ENCODE measurements around the gene EXOC3L4.

Gene EXOC3L4

DNA sequence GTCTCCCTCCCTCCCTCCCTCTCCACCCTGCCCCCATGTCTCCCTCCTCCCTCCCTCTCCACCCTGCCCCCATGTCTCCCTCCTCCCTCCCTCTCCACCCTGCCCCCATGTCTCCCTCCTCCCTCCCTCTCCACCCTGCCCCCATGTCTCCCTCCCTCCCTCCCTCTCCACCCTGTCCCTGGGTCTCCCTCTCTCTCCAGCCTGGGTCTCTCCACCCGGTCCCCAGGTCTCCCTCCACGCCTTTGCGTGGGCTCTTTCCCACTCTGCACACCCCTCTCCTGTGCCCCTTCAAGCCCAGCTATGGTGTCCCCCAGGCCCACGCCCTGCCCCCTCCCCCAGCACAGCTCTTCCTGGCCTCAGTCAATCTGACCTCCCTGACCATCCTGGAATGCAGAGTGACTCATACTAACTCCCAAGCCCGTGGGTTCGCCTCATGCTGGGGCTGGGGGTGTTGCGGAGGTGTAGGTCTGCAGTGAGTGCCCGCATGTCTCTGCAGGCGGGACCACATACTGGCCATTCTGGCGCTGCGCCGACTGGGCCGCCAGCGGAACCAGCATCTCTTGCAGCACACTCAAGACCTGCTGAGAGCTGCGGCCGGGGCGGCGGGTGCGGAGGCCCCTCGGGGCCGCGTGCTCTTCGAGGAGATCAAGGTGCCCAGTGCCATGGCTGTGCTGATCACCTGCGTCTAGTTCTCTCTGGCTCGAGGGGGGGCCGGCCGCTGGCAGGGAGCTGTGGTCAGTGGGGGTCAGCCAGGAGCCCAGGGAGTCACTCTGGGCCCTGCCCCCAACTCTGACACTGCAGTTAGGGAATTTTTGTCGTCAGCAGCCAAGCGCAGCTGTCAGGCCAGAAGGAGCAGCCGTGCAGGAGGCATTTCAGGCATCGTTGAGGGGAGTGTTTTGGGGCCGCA, 15.3 kb downstream of the EXOC3L4 start:
- no peaks in the 10 kb centered on the region for H3K9me2 ChIP-seq (replicated peaks; ENCODE audit: control insufficient read depth, low read length)
- H3K4me2 ChIP-seq (ENCODE audit: low read length) = peak overlapping the region; percentile 78
- no peaks in the 10 kb centered on the region for H3K79me2 ChIP-seq (ENCODE audit: control insufficient read depth, low read length)
- peaks cover 93% of the 10 kb centered on the region for H3K4me1 ChIP-seq (ENCODE audit: control insufficient read depth, low read length)
- H3K27me3 ChIP-seq (ENCODE audit: control insufficient read depth, low read length) = peaks cover under 1% of the 10 kb centered on the region
- H3K4me3 ChIP-seq (ENCODE audit: low read length) = peak overlapping the region; percentile 53
- H3K27ac ChIP-seq (ENCODE audit: low read depth, low read length) = peak overlapping the region; percentile 88
- H3F3A ChIP-seq (ENCODE audit: control insufficient read depth, insufficient read depth) = peaks cover 8% of the 10 kb centered on the region
- H4K20me1 ChIP-seq (ENCODE audit: control insufficient read depth, insufficient read depth, low read depth, low read length) = no peaks in the 10 kb centered on the region
- no peak for TF ChIP-seq EZH2phosphoT487 (IDR thresholded peaks at IDR 0.05; ENCODE audit: borderline replicate concordance, low read length)
- TF ChIP-seq, protein P1, sequence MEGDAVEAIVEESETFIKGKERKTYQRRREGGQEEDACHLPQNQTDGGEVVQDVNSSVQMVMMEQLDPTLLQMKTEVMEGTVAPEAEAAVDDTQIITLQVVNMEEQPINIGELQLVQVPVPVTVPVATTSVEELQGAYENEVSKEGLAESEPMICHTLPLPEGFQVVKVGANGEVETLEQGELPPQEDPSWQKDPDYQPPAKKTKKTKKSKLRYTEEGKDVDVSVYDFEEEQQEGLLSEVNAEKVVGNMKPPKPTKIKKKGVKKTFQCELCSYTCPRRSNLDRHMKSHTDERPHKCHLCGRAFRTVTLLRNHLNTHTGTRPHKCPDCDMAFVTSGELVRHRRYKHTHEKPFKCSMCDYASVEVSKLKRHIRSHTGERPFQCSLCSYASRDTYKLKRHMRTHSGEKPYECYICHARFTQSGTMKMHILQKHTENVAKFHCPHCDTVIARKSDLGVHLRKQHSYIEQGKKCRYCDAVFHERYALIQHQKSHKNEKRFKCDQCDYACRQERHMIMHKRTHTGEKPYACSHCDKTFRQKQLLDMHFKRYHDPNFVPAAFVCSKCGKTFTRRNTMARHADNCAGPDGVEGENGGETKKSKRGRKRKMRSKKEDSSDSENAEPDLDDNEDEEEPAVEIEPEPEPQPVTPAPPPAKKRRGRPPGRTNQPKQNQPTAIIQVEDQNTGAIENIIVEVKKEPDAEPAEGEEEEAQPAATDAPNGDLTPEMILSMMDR (IDR thresholded peaks at IDR 0.05; ENCODE audit: low read depth, low read length, poor library complexity, severe bottlenecking) = no peak
- H3K9me3 ChIP-seq (ENCODE audit: control insufficient read depth, insufficient read depth, low read length) = no peaks in the 10 kb centered on the region
- H3K36me3 ChIP-seq (ENCODE audit: control insufficient read depth, low read length) = no peaks in the 10 kb centered on the region

- H3K79me2 ChIP-seq (ENCODE audit: control insufficient read depth, low read length) = no peaks in the 10 kb centered on the region
- H3K27me3 ChIP-seq (ENCODE audit: control insufficient read depth, low read length) = no peaks in the 10 kb centered on the region
- no peaks in the 10 kb centered on the region for H4K20me1 ChIP-seq (ENCODE audit: control insufficient read depth, insufficient read depth, low read depth, low read length)
- no peaks in the 10 kb centered on the region for H3K9me2 ChIP-seq (replicated peaks; ENCODE audit: control insufficient read depth, low read length)
- H3K4me1 ChIP-seq (ENCODE audit: control insufficient read depth, low read length) = peaks cover 88% of the 10 kb centered on the region
- H3K9me3 ChIP-seq (ENCODE audit: control insufficient read depth, insufficient read depth, low read length) = no peaks in the 10 kb centered on the region
- H3K36me3 ChIP-seq (ENCODE audit: control insufficient read depth, low read length) = no peaks in the 10 kb centered on the region
- peak overlapping the region; percentile 62 for H3K4me3 ChIP-seq (ENCODE audit: low read length)
- TF ChIP-seq, protein P1 (IDR thresholded peaks at IDR 0.05; ENCODE audit: low read depth, low read length, poor library complexity, severe bottlenecking) = no peak
- no peak for TF ChIP-seq EZH2phosphoT487 (IDR thresholded peaks at IDR 0.05; ENCODE audit: borderline replicate concordance, low read length)
- peaks cover 8% of the 10 kb centered on the region for H3F3A ChIP-seq (ENCODE audit: control insufficient read depth, insufficient read depth)
- peak overlapping the region; percentile 78 for H3K4me2 ChIP-seq (ENCODE audit: low read length)
- peak overlapping the region; percentile 88 for H3K27ac ChIP-seq (ENCODE audit: low read depth, low read length)
These were observed 16.2 kb downstream of the EXOC3L4 start for GRCh38 chr14:103110681-103111231.

GRCh38 chr14:103111232-103111868, 16.8 kb downstream of the EXOC3L4 start:
- Histone ChIP-seq H3F3A (ENCODE audit: control insufficient read depth, insufficient read depth) (peaks cover 8% of the 10 kb centered on the region), H3K4me2 (ENCODE audit: low read length) (peak overlapping the region; percentile 78), H3K36me3 (ENCODE audit: control insufficient read depth, low read length) (no peaks in the 10 kb centered on the region), H3K4me1 (ENCODE audit: control insufficient read depth, low read length) (peaks cover 82% of the 10 kb centered on the region), H3K9me3 (ENCODE audit: control insufficient read depth, insufficient read depth, low read length) (no peaks in the 10 kb centered on the region), H3K79me2 (ENCODE audit: control insufficient read depth, low read length) (no peaks in the 10 kb centered on the region), H3K4me3 (ENCODE audit: low read length) (peak overlapping the region; percentile 62), H3K27me3 (ENCODE audit: control insufficient read depth, low read length) (no peaks in the 10 kb centered on the region), H3K9me2 (replicated peaks; ENCODE audit: control insufficient read depth, low read length) (no peaks in the 10 kb centered on the region), H4K20me1 (ENCODE audit: control insufficient read depth, insufficient read depth, low read depth, low read length) (no peaks in the 10 kb centered on the region), H3K27ac (ENCODE audit: low read depth, low read length) (peak overlapping the region; percentile 88)
- TF ChIP-seq, protein P1 (IDR thresholded peaks at IDR 0.05; ENCODE audit: low read depth, low read length, poor library complexity, severe bottlenecking) = no peak
- TF ChIP-seq EZH2phosphoT487 (IDR thresholded peaks at IDR 0.05; ENCODE audit: borderline replicate concordance, low read length) = no peak
